Chondrocyte (in vitro differentiated cells): Measurements from ENCODE around the gene SKOR1. TPM values are rescaled to one million over a fixed set of nuclear protein-coding genes. Genes with fewer than 3 reads are reported as not detected.

ENCODE experiments used
- DNase-seq: peaks from one replicate; pipeline ENCODE4 v3.0.0; 2021; ENCODE audit warnings: mixed read lengths, low spot score
- H3K27ac Mint-ChIP-seq: one replicate; pipeline ENCODE4 v1.8.0; 2021; ENCODE audit warnings: mild to moderate bottlenecking, moderate library complexity, mixed read lengths; ENCODE audit not compliant: unreplicated experiment
- H3K27me3 Mint-ChIP-seq: 2 replicates; pipeline ENCODE4 v1.8.0; 2021; ENCODE audit warnings: low read depth, mixed read lengths
- H3K36me3 Mint-ChIP-seq: 2 replicates; pipeline ENCODE4 v1.8.0; 2021; ENCODE audit warnings: low read depth, mixed read lengths
- H3K4me1 Mint-ChIP-seq: 2 replicates; pipeline ENCODE4 v1.8.0; 2021; ENCODE audit warnings: low read depth, mild to moderate bottlenecking, mixed read lengths
- H3K4me3 Mint-ChIP-seq: one replicate; pipeline ENCODE4 v1.8.0; 2021; ENCODE audit warnings: mild to moderate bottlenecking, moderate library complexity, mixed read lengths; ENCODE audit not compliant: unreplicated experiment
- H3K9me3 Mint-ChIP-seq: 2 replicates; pipeline ENCODE4 v1.8.0; 2021; ENCODE audit warnings: low read depth, mixed read lengths
- total RNA-seq: library from RNA; stranded (reverse); gene quantifications from 3 replicates; pipeline ENCODE4 v1.2.1, GENCODE V29; 2021
- TF ChIP-seq, protein P1 (sequence below): fragments of 200-600 bp; sonication (generic); IDR thresholded peaks from 2 replicates; pipeline ENCODE4 v1.5.0; 2021; ENCODE audit warnings: antibody characterized with exemption, mild to moderate bottlenecking, moderate library complexity

The SKOR1 gene
- total RNA-seq, 1 donor from 2014 or later, result 0.22 TPM

DNA sequence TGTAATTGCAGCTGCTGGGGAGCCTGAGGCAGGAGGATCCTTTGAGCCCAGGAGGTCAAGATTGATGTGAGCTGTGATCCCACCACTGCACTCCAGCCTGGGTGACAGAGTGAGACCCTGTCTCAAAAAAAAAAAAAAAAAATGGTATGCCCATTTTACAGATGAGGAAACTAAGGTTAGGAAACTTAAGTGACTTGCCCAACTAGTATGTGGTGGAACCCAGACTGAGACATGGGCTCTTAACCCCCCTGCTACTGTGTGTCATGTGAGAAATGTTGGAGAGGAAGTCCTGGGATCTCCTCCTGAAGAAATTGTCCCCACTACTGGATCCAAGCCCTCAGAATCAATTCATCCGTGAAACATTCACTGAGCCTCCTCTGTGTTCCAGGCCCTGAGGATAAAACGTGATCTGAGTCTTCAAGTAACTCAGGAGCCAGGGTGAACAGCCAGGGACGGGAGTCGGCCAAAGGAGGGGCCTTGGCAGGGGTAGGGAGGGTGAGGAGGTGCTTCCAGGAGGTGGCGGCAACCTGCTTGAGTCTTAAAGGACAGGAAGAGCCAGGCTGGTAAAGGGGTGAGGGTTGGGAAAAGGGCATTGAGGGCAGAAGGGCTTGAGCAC is 34.1 kb downstream of the SKOR1 start:
- H3K27me3 Mint-ChIP-seq, result no peaks in the 10 kb centered on the region

GRCh38 chr15:67861983-67862382 is 36.7 kb downstream of the SKOR1 start:
- no peak for DNase-seq
- peaks cover 47% of the 10 kb centered on the region for H3K4me1 Mint-ChIP-seq
- H3K27me3 Mint-ChIP-seq, result no peaks in the 10 kb centered on the region
- no peaks in the 10 kb centered on the region for H3K9me3 Mint-ChIP-seq
- no peak overlapping the region for H3K27ac Mint-ChIP-seq
- no peak overlapping the region for H3K4me3 Mint-ChIP-seq
- TF ChIP-seq, protein P1, sequence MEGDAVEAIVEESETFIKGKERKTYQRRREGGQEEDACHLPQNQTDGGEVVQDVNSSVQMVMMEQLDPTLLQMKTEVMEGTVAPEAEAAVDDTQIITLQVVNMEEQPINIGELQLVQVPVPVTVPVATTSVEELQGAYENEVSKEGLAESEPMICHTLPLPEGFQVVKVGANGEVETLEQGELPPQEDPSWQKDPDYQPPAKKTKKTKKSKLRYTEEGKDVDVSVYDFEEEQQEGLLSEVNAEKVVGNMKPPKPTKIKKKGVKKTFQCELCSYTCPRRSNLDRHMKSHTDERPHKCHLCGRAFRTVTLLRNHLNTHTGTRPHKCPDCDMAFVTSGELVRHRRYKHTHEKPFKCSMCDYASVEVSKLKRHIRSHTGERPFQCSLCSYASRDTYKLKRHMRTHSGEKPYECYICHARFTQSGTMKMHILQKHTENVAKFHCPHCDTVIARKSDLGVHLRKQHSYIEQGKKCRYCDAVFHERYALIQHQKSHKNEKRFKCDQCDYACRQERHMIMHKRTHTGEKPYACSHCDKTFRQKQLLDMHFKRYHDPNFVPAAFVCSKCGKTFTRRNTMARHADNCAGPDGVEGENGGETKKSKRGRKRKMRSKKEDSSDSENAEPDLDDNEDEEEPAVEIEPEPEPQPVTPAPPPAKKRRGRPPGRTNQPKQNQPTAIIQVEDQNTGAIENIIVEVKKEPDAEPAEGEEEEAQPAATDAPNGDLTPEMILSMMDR, result no peak
- H3K36me3 Mint-ChIP-seq, result no peaks in the 10 kb centered on the region

More for the DNA sequence above, 34.1 kb downstream of the SKOR1 start:
- DNase-seq, result no peak
- TF ChIP-seq, protein P1, result no peak
- peaks cover 33% of the 10 kb centered on the region for H3K4me1 Mint-ChIP-seq
- no peaks in the 10 kb centered on the region for H3K9me3 Mint-ChIP-seq
- no peak overlapping the region for H3K27ac Mint-ChIP-seq
- H3K36me3 Mint-ChIP-seq, result no peaks in the 10 kb centered on the region
- H3K4me3 Mint-ChIP-seq, result no peak overlapping the region

- peak overlapping the region; percentile 85 for H3K27ac Mint-ChIP-seq
- TF ChIP-seq, protein P1, result no peak
- no peak for DNase-seq
- no peaks in the 10 kb centered on the region for H3K9me3 Mint-ChIP-seq
- peak overlapping the region; percentile 66 for H3K4me3 Mint-ChIP-seq
- peaks cover 47% of the 10 kb centered on the region for H3K4me1 Mint-ChIP-seq
- no peaks in the 10 kb centered on the region for H3K27me3 Mint-ChIP-seq
- no peaks in the 10 kb centered on the region for H3K36me3 Mint-ChIP-seq
These were observed 37.6 kb downstream of the SKOR1 start for GRCh38 chr15:67862750-67863441.

DNA sequence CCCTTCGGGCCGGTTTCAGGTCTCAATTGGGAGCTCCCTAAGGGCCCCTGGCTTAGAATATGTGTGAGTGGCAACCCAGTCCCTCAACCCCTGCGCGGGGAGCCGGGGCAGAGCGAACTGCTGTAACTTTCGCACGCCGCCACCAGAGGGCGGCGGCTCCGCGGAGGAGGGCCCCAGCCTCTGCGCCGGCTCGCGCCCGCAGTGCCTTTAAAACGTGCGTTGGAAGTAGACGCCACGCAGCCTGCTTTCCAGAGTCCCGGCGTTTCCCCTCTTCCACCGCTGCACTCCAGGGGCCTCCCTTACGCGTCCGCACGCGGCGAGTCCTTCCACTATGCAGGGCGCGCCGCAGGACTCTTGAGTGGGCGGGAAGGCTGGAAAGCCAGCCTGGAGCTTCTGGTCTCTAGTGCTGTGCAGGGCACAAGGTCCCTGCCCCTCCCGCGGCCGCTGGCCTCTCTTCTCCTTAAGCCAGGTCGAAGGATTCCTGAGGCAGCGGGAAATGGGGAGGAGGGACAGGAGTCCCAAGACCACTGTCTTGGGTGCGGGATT is 38.2 kb downstream of the SKOR1 start:
- no peaks in the 10 kb centered on the region for H3K36me3 Mint-ChIP-seq
- peak overlapping the region; percentile 85 for H3K27ac Mint-ChIP-seq
- no peaks in the 10 kb centered on the region for H3K27me3 Mint-ChIP-seq
- TF ChIP-seq, protein P1, result peak; percentile 99
- peak overlapping the region; percentile 66 for H3K4me3 Mint-ChIP-seq
- no peaks in the 10 kb centered on the region for H3K9me3 Mint-ChIP-seq
- DNase-seq, result no peak
- peaks cover 47% of the 10 kb centered on the region for H3K4me1 Mint-ChIP-seq

GRCh38 chr15:67865331-67865730 is 40.0 kb downstream of the SKOR1 start:
- peaks cover 4% of the 10 kb centered on the region for H3K9me3 Mint-ChIP-seq
- TF ChIP-seq, protein P1, result no peak
- peaks cover 43% of the 10 kb centered on the region for H3K4me1 Mint-ChIP-seq
- H3K27ac Mint-ChIP-seq, result peak overlapping the region; percentile 92
- H3K4me3 Mint-ChIP-seq, result peak overlapping the region; percentile 39
- no peak for DNase-seq
- H3K27me3 Mint-ChIP-seq, result no peaks in the 10 kb centered on the region
- no peaks in the 10 kb centered on the region for H3K36me3 Mint-ChIP-seq
